Gastroesophageal sphincter (tissue), 4 donors: ENCODE results near the gene PCBP3. TPM values are rescaled to one million over a fixed set of nuclear protein-coding genes. Genes with fewer than 3 reads are reported as not detected.
"Not testable (repeated sequence)": the region's sequence is repeated elsewhere in the genome, so short reads cannot be mapped to it uniquely, and the experiment has no call there.

Experiments
- ATAC-seq: fragments of 150-250 bp; one replicate; pipeline ENCODE4 v1.9.1; 2016; ENCODE audit warnings: mild to moderate bottlenecking, moderate library complexity
- H3K27ac ChIP-seq, 4 donors: fragments of 200-600 bp; sonication (generic) in 3 of 4; 1 replicate in 3 of 4; 2 replicates in 1 of 4; pipeline ENCODE4 v1.5.1; 2016 to 2019
- H3K27me3 ChIP-seq: fragments of 200-600 bp; sonication (generic); one replicate; pipeline ENCODE4 v1.5.1; 2019
- H3K36me3 ChIP-seq, 2 donors: fragments of 200-600 bp; sonication (generic); one replicate each; pipeline ENCODE4 v1.5.1; 2019; ENCODE audit warnings: control low read depth in 1 of 2
- H3K4me1 ChIP-seq, 3 donors: fragments of 200-600 bp; sonication (generic); 1 replicate in 2 of 3; 2 replicates in 1 of 3; pipeline ENCODE4 v1.5.1; 2016 to 2019; ENCODE audit warnings: control low read depth in 2 of 3
- H3K4me3 ChIP-seq, 2 donors: fragments of 200-600 bp; sonication (generic); one replicate each; pipeline ENCODE4 v1.5.1; 2019; ENCODE audit warnings: mild to moderate bottlenecking in 1 of 2, moderate library complexity in 1 of 2
- H3K9me3 ChIP-seq, 3 donors: fragments of 200-600 bp; sonication (generic); one replicate each; pipeline ENCODE4 v1.5.1; 2017 to 2019; ENCODE audit warnings: control low read depth in 2 of 3
- EP300 ChIP-seq: sonication (generic); formaldehyde crosslinking; IDR thresholded peaks from one replicate; pipeline ENCODE4 v1.6.1; 2017; ENCODE audit warnings: antibody characterized with exemption, mild to moderate bottlenecking
- POLR2A ChIP-seq, 2 donors: fragments of 450-650 bp; IDR thresholded peaks; one replicate each; pipeline ENCODE4 v1.6.1; 2017; ENCODE audit warnings: antibody characterized with exemption in 2 of 2, mild to moderate bottlenecking in 2 of 2, moderate library complexity in 1 of 2
- POLR2AphosphoS5 ChIP-seq: sonication (generic); formaldehyde crosslinking; IDR thresholded peaks from one replicate; pipeline ENCODE4 v1.6.1; 2017; ENCODE audit warnings: antibody characterized with exemption
- WGBS, 2 donors: methylation state at CpG; one replicate each; pipeline ENCODE4 v1.1.5; 2018; ENCODE audit warnings: low coverage in 1 of 2; 5-methylcytosine and 5-hydroxymethylcytosine counted together
- total RNA-seq, 4 donors: library from RNA; depleted of rRNA; stranded (reverse); fragments of >200 nt; gene quantifications; one replicate each; pipeline ENCODE4 v1.1.0, GENCODE V29; 2016
- TF ChIP-seq, protein P1 (sequence below), 4 experiments: fragments of 200-600 bp in 2 of 4; fragments of 450-650 bp in 2 of 4; sonication (generic) in 1 of 4; IDR thresholded peaks; one replicate each; pipeline ENCODE4 v1.5.1; 2017 to 2019; ENCODE audit warnings: antibody characterized with exemption in 4 of 4, mild to moderate bottlenecking in 2 of 4, moderate library complexity in 2 of 4

Gene PCBP3
- total RNA-seq, 4 donors from 2014 or later, result 5.1 to 14.8 (median 10.4) TPM

DNA sequence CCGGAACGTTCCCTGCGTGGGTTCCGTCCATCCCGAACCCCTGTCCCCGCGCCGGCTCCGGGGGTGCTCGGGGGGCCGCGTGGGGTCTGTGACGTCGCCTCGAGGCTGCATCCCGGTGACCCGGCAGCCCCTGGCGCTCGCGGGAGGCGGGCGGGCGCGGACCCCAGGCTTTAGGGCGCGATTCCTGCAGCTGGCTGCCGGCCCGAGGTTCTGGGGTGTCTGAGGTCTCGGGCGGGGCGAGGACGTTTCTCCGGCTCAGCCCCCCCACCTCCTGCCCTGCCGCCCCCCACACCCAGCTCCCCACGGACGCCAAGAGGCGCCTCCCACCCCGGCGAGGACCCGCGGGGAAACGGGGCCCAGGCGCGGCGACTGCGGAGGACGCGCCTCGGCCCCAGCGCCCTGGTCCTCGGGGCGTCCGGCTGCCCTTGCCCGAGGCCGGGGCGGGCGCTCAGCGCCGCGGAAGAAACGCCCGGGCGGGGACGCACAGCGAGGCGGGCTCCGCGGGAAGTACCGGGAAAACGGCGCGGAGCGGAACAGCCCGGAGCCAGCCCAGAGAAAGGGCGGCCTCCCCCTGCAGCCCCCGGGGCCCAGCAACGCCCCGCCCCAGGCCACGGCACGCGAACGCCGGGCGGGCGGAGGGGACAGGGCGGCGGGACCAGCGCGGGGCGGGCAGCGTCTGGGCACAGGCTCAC lies 1.3 kb upstream of the PCBP3 start:
- Histone ChIP-seq H3K9me3 (no peaks in the 10 kb centered on the region), H3K27ac (peak overlapping the region in 3 of 4 donors; percentile 60 to 69 (median 63)), H3K4me1 (peaks cover 0 to 29% (median 0%) of the 10 kb centered on the region in 3 donors), H3K36me3 (no peaks in the 10 kb centered on the region), H3K27me3 (peaks cover 37% of the 10 kb centered on the region), H3K4me3 (peak overlapping the region; percentile 6 to 72)
- TF ChIP-seq EP300 (no peak), POLR2A (IDR thresholded peaks at IDR 0.05) (no peak), POLR2AphosphoS5 (no peak)
- TF ChIP-seq, protein P1, sequence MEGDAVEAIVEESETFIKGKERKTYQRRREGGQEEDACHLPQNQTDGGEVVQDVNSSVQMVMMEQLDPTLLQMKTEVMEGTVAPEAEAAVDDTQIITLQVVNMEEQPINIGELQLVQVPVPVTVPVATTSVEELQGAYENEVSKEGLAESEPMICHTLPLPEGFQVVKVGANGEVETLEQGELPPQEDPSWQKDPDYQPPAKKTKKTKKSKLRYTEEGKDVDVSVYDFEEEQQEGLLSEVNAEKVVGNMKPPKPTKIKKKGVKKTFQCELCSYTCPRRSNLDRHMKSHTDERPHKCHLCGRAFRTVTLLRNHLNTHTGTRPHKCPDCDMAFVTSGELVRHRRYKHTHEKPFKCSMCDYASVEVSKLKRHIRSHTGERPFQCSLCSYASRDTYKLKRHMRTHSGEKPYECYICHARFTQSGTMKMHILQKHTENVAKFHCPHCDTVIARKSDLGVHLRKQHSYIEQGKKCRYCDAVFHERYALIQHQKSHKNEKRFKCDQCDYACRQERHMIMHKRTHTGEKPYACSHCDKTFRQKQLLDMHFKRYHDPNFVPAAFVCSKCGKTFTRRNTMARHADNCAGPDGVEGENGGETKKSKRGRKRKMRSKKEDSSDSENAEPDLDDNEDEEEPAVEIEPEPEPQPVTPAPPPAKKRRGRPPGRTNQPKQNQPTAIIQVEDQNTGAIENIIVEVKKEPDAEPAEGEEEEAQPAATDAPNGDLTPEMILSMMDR (IDR thresholded peaks at IDR 0.05), result no peak
- WGBS, 2 donors, result 10% methylated on average over 4 of the region's 91 CpGs; no CpG with 5 or more reads in 1 of the 2 donors
- no peak for ATAC-seq

DNA sequence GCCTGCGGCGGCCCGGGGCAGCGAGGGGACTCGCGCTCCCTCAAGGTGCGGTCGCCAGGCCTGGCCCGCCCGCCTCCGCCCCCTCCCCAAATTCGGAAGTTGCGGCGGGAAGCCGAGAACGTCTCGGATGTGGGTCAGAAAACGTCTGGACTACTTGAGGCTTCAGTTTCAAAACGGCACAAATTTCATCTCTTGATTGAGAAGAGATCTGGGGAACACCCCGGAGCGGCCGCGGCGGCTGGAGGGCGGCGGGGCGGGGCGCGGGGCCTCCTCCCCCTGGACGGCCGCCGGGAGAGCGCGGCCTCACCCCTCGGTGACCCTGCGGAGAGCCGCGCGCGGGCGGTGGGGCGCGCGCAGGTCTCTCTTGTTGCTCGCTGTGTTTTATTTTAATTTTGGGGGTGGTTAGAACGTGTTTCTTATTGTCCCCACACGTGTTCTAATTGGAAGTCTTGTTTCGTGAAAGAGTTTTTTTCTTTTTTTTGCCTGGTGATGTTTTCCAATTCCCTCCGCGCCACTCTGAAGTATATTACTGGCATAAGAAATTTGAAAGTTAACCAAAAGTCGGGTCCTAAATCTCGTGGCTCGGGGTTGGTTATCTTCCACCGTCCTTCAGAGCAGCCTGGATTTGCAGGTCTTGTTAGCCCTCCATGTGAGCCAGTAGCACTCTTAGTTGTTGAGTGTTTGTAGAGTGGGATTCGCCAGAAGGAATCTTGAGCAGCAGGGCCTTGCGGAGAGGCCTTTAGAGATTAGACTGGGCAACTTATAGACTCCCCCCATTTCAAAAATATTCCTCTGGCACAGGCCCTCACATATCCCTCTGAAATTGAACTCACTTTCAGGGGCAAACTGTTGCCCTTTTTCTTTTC lies 749 bp downstream of the PCBP3 start:
- Histone ChIP-seq H3K4me3 (peak overlapping the region; percentile 22 to 72), H3K36me3 (no peaks in the 10 kb centered on the region), H3K27me3 (peaks cover 42% of the 10 kb centered on the region), H3K27ac (peak overlapping the region in 3 of 4 donors; percentile 78 to 87 (median 83)), H3K4me1 (peaks cover 0 to 29% (median 0%) of the 10 kb centered on the region in 3 donors), H3K9me3 (no peaks in the 10 kb centered on the region)
- 13% methylated on average over 16 of the region's 56 CpGs; no CpG with 5 or more reads in 1 of the 2 donors for WGBS, 2 donors
- TF ChIP-seq POLR2A (IDR thresholded peaks at IDR 0.05), result no peak
- no peak for TF ChIP-seq POLR2AphosphoS5
- TF ChIP-seq, protein P1 (IDR thresholded peaks at IDR 0.05), result no peak
- TF ChIP-seq EP300, result no peak
- no peak for ATAC-seq

GRCh38 chr21:45651921-45652320 lies 8.4 kb downstream of the PCBP3 start:
- Histone ChIP-seq H3K27me3 (peaks cover 4% of the 10 kb centered on the region), H3K4me1 (peaks cover 0 to 4% (median 0%) of the 10 kb centered on the region in 3 donors), H3K4me3 (no peak overlapping the region), H3K27ac (no peak overlapping the region), H3K9me3 (no peaks in the 10 kb centered on the region), H3K36me3 (no peaks in the 10 kb centered on the region)
- WGBS, 2 donors, result 48 to 69% methylated on average over 2 of the region's 2 CpGs
- no peak for ATAC-seq
- TF ChIP-seq POLR2AphosphoS5, result no peak
- TF ChIP-seq POLR2A (IDR thresholded peaks at IDR 0.05), result no peak
- TF ChIP-seq, protein P1 (IDR thresholded peaks at IDR 0.05), result no peak

DNA sequence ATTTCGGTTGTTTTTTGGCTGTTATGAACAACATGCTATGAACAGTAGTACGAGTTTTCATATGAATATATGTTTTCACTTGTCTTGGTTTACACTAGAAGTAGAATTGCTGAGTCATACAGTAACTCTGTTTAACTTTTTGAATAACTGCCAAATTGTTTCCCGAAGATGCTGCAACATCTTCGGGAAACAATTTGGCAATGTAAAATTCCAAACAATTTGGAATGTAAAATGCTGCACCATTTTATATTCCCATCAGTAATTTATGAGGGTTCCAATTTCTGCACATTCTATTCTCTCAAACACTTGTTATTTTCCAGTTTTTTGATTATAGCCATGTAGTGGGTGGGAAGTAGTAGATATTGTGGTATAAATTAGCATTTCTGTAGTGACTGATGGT lies 11.6 kb downstream of the PCBP3 start:
- no peaks in the 10 kb centered on the region for H3K27me3 ChIP-seq
- H3K9me3 ChIP-seq, result no peaks in the 10 kb centered on the region
- H3K27ac ChIP-seq, result no peak overlapping the region
- 36 to 58% methylated on average over 4 of the region's 4 CpGs for WGBS, 2 donors
- no peak overlapping the region for H3K4me3 ChIP-seq
- no peak for ATAC-seq
- H3K36me3 ChIP-seq, result no peaks in the 10 kb centered on the region
- H3K4me1 ChIP-seq, result peaks cover 0 to 4% (median 0%) of the 10 kb centered on the region in 3 donors
- TF ChIP-seq, protein P1 (IDR thresholded peaks at IDR 0.05), result no peak
- peak; percentile 17 for TF ChIP-seq POLR2AphosphoS5

GRCh38 chr21:45656114-45656513 lies 12.6 kb downstream of the PCBP3 start:
- not testable (repeated sequence) for H3K36me3 ChIP-seq, ATAC-seq, H3K27me3 ChIP-seq, H3K9me3 ChIP-seq, H3K4me3 ChIP-seq, H3K27ac ChIP-seq, H3K4me1 ChIP-seq
- 73 to 78% methylated on average over 1 of the region's 3 CpGs for WGBS, 2 donors

- H3K27me3 ChIP-seq, H3K4me3 ChIP-seq, H3K4me1 ChIP-seq, ATAC-seq, H3K36me3 ChIP-seq, H3K27ac ChIP-seq: not testable (repeated sequence)
- WGBS, 2 donors, result 86 to 91% methylated on average over 4 of the region's 4 CpGs
- peaks cover 0 to 16% (median 0%) of the 10 kb centered on the region in 3 donors for H3K9me3 ChIP-seq
Observed at GRCh38 chr21:45661913-45662622, 18.5 kb downstream of the PCBP3 start.

- not testable (repeated sequence) for H3K4me3 ChIP-seq, ATAC-seq, H3K27ac ChIP-seq, H3K27me3 ChIP-seq, H3K36me3 ChIP-seq, H3K4me1 ChIP-seq
- 92 to 95% methylated on average over 8 to 9 of the region's 10 CpGs for WGBS, 2 donors
- H3K9me3 ChIP-seq, result peaks cover 0 to 20% (median 0%) of the 10 kb centered on the region in 3 donors
Observed at GRCh38 chr21:45662623-45663245, 19.2 kb downstream of the PCBP3 start.
